ENCODE results near the gene ACVRL1. TPM values are rescaled to one million over a fixed set of nuclear protein-coding genes. Genes with fewer than 3 reads are reported as not detected.

Gene ACVRL1
- total and polyA plus RNA-seq, 7 donors: 12.5 to 113 (median 64.0) TPM

- no peak for TF ChIP-seq POLR2AphosphoS5 (IDR thresholded peaks at IDR 0.05)
- no peak for TF ChIP-seq POLR2A (IDR thresholded peaks at IDR 0.05)
- TF ChIP-seq EP300 (IDR thresholded peaks at IDR 0.05): no peak
- TF ChIP-seq CTCF (IDR thresholded peaks at IDR 0.05): no peak
- Histone ChIP-seq H3K4me1 (peaks cover 0 to 10% (median 10%) of the 10 kb centered on the region in 4 donors), H3K27me3 (peaks cover 0 to 6% (median 0%) of the 10 kb centered on the region in 3 donors), H3K36me3 (no peaks in the 10 kb centered on the region), H3K4me3 (no peak overlapping the region), H3K9me3 (peaks cover 0 to 11% (median 3%) of the 10 kb centered on the region in 4 donors), H3K27ac (no peak overlapping the region)
- WGBS, 2 donors: 94% methylated on average over 7 of the region's 7 CpGs
- intact Hi-C loops (cut with DNase I): loop anchor here (5.0 kb wide), 1 partner anchor 40 kb away; no protein-coding TSS in a partner anchor
- DNase-seq: no peak
These were observed 34.8 kb downstream of the ACVRL1 start for GRCh38 chr12:51942056-51942455.

- Histone ChIP-seq H3K9me3 (peaks cover 0 to 11% (median 3%) of the 10 kb centered on the region in 4 donors), H3K27me3 (peaks cover 0 to 6% (median 0%) of the 10 kb centered on the region in 3 donors), H3K36me3 (no peaks in the 10 kb centered on the region), H3K4me3 (no peak overlapping the region), H3K4me1 (peaks cover 0 to 10% (median 10%) of the 10 kb centered on the region in 4 donors), H3K27ac (no peak overlapping the region)
- 91 to 94% methylated on average over 6 of the region's 6 CpGs for WGBS, 2 donors
- TF ChIP-seq EP300 (IDR thresholded peaks at IDR 0.05) (no peak), CTCF (IDR thresholded peaks at IDR 0.05) (no peak), POLR2A (IDR thresholded peaks at IDR 0.05) (no peak), POLR2AphosphoS5 (IDR thresholded peaks at IDR 0.05) (no peak)
- no peak for DNase-seq
- intact Hi-C loops (cut with DNase I): loop anchor here (5.0 kb wide), 1 partner anchor 40 kb away; no protein-coding TSS in a partner anchor
These were observed 35.2 kb downstream of the ACVRL1 start for GRCh38 chr12:51942501-51943000.

GRCh38 chr12:51943346-51943745 is 36.0 kb downstream of the ACVRL1 start:
- H3K9me3 ChIP-seq: peaks cover 0 to 11% (median 3%) of the 10 kb centered on the region in 4 donors
- H3K36me3 ChIP-seq: no peaks in the 10 kb centered on the region
- TF ChIP-seq POLR2A (IDR thresholded peaks at IDR 0.05) (no peak), CTCF (IDR thresholded peaks at IDR 0.05) (no peak), POLR2AphosphoS5 (IDR thresholded peaks at IDR 0.05) (no peak), EP300 (IDR thresholded peaks at IDR 0.05) (no peak)
- 94 to 97% methylated on average over 2 of the region's 2 CpGs for WGBS, 2 donors
- DNase-seq: no peak
- intact Hi-C loops (cut with DNase I): loop anchor here (5.0 kb wide), 1 partner anchor 39 kb away; no protein-coding TSS in a partner anchor
- H3K4me3 ChIP-seq: no peak overlapping the region
- H3K4me1 ChIP-seq: peaks cover 0 to 10% (median 10%) of the 10 kb centered on the region in 4 donors
- H3K27ac ChIP-seq: no peak overlapping the region
- H3K27me3 ChIP-seq: no peaks in the 10 kb centered on the region

- intact Hi-C loops (cut with DNase I): loop anchor here (5.0 kb wide), 1 partner anchor 38 kb away; no protein-coding TSS in a partner anchor
- peaks cover 0 to 10% (median 10%) of the 10 kb centered on the region in 4 donors for H3K4me1 ChIP-seq
These were observed 37.4 kb downstream of the ACVRL1 start for GRCh38 chr12:51944608-51945233.

More at GRCh38 chr12:51944608-51945233, 37.4 kb downstream of the ACVRL1 start:
- Histone ChIP-seq H3K4me3 (no peak overlapping the region), H3K36me3 (no peaks in the 10 kb centered on the region), H3K27me3 (no peaks in the 10 kb centered on the region), H3K9me3 (peaks cover 0 to 11% (median 3%) of the 10 kb centered on the region in 4 donors), H3K27ac (no peak overlapping the region)
- DNase-seq: no peak
- WGBS, 2 donors: 93 to 95% methylated on average over 1 of the region's 1 CpG
- no peak for TF ChIP-seq POLR2A (IDR thresholded peaks at IDR 0.05)
- TF ChIP-seq CTCF (IDR thresholded peaks at IDR 0.05): no peak
- no peak for TF ChIP-seq POLR2AphosphoS5 (IDR thresholded peaks at IDR 0.05)
- no peak for TF ChIP-seq EP300 (IDR thresholded peaks at IDR 0.05)
